Stimulated activated effector memory CD8-positive, alpha-beta T cell treated with anti-CD3 and anti-CD28 coated beads, Interleukin-12 subunit alpha, Interleukin-12 subunit beta, amount 100 ng/mL, for 72 hours (primary cell): ENCODE results near the gene SAP30L.

Source experiments
- ATAC-seq: fragments of 150-1000 bp; cut with Tn5 transposase; 2 replicates; pipeline ENCODE4 v1.10.0; 2021
- DNase-seq, 2 donors: peaks; one replicate each; pipeline ENCODE4 v3.0.0; 2021 to 2022; ENCODE audit warnings: low spot score in 2 of 2
- H3K27ac Mint-ChIP-seq: one replicate; pipeline ENCODE4 v1.8.0; 2022; ENCODE audit warnings: mild to moderate bottlenecking, mixed read lengths
- H3K36me3 Mint-ChIP-seq: one replicate; pipeline ENCODE4 v1.8.0; 2022; ENCODE audit warnings: mild to moderate bottlenecking, mixed read lengths
- H3K4me1 Mint-ChIP-seq: one replicate; pipeline ENCODE4 v1.8.0; 2022; ENCODE audit warnings: mixed read lengths
- H3K4me3 Mint-ChIP-seq: one replicate; pipeline ENCODE4 v1.8.0; 2022; ENCODE audit warnings: mild to moderate bottlenecking, mixed read lengths
- H3K9me3 Mint-ChIP-seq: one replicate; pipeline ENCODE4 v1.8.0; 2022; ENCODE audit warnings: mixed read lengths

The SAP30L gene

DNA sequence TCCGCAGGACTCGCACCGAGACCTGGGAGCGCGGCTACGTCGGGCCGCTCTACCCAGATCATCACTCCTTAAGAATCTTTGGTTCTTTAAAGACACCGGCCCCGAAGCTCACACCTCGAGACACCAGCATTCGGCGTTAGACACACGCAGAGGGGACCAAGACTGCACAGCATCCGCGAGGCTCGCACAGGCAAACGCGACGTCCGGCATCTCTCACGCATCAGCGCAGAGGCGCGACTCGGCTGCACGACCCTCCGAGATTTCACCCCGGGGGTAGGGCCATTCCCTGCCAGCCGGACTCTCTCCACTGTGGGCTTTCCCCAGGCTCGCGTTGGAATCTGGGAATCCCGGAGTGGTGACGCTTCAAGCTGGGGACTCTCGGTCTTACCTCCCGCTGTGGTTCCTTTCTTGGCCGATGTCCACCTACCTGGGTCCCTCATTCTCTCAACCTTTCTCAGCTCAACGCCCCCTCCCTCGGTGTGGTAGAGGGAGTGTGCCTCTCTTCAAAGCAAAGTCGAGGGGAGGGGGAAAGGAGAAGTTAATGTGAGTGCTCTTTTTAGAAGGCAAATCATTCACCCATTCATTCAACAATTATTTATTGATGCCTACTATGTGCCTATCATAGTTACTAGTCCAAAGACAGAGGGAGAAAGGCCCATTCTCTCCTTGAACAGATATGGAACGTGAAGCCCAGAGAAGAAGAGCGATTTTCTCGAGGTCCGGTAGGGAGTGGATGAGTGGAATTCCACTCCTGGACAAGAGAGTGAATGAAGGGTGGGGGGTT, 33.6 kb downstream of the SAP30L start:
- DNase-seq, result peak in 1 of 2 donors; percentile 56
- ATAC-seq, result no peak
- H3K4me1 Mint-ChIP-seq, result peaks cover 68% of the 10 kb centered on the region
- H3K36me3 Mint-ChIP-seq, result peaks cover 15% of the 10 kb centered on the region
- H3K9me3 Mint-ChIP-seq, result no peaks in the 10 kb centered on the region
- no peak overlapping the region for H3K27ac Mint-ChIP-seq
- H3K4me3 Mint-ChIP-seq, result peak overlapping the region; percentile 43

DNA sequence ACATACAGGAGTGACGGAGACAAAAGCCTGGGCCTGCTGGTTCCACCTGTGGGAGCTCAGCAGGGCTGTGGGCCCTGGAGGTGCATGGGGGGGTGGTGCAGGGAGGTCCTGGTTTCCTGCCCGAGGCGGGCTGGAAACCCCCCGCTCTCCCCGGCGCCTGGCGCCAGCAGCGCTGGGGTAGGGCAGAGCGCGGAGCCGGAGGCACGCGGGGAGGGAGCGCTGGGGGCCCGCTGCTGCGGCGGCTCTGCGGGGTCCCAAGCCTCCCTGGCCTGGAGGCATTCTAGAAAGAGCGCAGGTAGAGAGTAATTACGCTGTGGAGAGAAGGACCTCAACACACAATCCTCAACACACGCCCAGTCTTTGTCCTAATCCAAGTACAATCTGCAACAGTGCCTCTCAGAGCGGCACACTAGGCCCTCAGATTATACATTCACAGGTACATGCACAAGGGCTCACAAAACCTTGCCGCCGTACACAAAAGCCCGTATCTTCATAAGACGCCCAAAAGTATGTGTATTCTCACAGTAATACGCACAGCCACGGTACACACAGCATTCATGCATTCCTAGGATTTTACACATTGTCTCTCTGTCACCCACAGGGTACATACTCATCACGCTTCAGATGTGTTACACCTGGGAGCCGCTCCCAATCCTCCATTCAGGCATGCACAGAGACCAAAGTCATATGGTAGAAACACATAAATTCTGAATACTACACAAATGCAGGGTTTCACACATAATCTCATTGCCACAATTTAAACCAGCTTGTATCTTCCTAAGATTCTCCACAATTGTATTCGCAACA, 34.4 kb downstream of the SAP30L start:
- peaks cover 62% of the 10 kb centered on the region for H3K4me1 Mint-ChIP-seq
- no peaks in the 10 kb centered on the region for H3K9me3 Mint-ChIP-seq
- peaks cover 13% of the 10 kb centered on the region for H3K36me3 Mint-ChIP-seq
- DNase-seq, result no peak
- peak overlapping the region; percentile 43 for H3K4me3 Mint-ChIP-seq
- H3K27ac Mint-ChIP-seq, result no peak overlapping the region
- ATAC-seq, result no peak

DNA sequence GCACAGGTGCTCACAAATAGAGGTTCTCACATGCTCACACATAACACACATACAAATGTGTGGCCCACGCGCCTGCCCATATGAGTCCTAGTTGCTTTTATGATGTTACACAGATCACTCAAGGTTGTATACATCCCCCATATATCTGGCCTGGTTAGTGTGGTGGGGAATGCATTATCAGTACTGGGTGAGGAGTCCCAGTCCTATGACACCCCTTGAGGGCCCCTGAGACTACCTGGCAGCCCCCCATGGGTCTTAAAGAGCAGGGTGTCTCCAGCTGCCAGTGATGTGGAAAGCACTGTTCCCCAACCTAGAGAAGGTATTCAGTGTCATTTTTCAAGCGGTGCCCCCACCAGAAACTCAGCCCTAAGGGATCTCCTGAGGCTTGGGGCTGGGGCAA, 35.0 kb downstream of the SAP30L start:
- no peak for DNase-seq
- ATAC-seq, result peak; percentile 22
- H3K36me3 Mint-ChIP-seq, result peaks cover 6% of the 10 kb centered on the region
- H3K9me3 Mint-ChIP-seq, result no peaks in the 10 kb centered on the region
- H3K27ac Mint-ChIP-seq, result no peak overlapping the region
- H3K4me1 Mint-ChIP-seq, result peaks cover 62% of the 10 kb centered on the region
- no peak overlapping the region for H3K4me3 Mint-ChIP-seq

DNA sequence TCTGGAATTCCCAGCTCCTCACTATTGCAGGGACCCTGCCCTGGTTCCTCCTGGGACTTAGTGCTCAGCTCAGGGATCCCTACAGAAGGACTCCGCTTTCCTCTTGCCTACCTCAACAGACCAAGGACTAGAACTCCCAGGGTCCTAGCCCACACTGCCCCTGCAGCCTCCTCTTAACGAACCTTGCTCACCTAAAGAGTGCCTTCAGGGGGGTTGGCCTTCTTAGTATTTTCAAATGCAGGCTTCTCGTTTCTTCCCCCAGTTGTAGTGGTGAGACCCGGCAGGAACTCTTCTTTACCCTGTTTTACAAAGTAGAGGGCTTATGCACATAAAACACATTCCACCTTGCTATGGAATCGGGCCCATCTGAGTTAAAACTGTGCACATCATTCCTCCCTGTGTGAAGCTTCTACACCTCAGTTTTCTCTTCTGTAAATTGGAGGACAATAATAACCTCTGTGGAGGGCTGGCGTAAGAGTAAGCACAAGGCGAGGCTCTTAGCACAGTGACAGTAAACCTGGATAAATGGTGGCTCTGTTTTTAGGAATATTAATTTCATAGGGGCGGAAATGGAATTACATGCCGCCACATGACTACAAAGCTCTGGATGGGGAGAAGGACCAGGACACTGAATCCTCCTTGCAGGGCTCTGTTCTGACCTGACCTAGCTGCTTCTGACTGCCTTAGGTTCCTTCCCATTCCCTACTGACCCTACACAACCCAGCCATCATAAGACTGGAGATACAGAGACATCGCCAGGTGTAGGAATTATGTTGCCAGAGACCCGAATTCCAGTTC, 36.0 kb downstream of the SAP30L start:
- Mint-ChIP-seq H3K36me3 (peaks cover under 1% of the 10 kb centered on the region), H3K27ac (no peak overlapping the region), H3K4me1 (peaks cover 63% of the 10 kb centered on the region), H3K9me3 (no peaks in the 10 kb centered on the region), H3K4me3 (no peak overlapping the region)
- ATAC-seq (no peak), DNase-seq (no peak)

DNA sequence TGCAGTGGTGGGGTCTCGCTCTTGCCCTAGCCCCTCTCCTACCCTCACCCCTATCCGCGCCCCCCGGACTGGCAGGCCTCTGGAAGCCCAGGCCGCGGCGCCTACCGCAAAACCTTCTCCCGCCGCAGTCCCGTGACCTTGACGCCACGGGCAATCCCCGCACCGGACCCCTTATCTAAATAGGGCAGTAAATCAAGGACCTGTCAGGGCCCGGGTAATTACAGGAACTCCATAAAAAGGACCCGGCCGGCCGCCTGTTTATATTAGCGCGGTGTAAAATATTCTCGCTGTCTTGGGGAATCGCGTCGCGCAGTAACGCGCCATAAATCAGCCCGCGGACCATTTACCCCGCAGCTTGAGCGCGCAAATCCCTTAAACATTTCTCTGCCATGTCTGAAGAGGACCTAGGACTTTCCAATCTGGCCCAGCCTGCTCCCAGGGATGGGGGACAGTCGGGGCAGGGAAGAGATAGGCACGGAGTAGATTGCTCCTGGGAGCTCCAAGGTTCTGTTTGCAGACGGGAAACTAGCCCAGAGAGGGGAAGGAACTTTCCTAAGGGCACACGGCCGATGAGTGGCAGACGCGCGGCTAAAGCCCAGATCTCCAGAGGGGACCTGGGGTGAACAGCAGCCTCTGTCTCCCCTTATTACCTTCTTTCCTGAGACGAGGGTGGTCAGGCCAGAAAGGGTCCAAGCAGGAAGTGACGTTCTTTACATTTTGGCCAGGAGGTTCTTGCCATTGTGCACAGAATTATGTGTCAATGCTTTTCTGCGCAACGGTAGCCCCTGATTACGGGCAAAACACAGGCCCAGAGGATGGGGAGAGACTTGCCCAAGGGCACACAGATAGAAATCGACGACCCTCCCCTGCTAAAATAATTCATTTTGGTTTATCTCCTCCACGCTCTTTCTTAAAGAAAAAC, 37.0 kb downstream of the SAP30L start:
- H3K9me3 Mint-ChIP-seq, result no peaks in the 10 kb centered on the region
- H3K27ac Mint-ChIP-seq, result no peak overlapping the region
- no peak for ATAC-seq
- no peak overlapping the region for H3K4me3 Mint-ChIP-seq
- DNase-seq, result no peak
- H3K4me1 Mint-ChIP-seq, result peaks cover 60% of the 10 kb centered on the region
- H3K36me3 Mint-ChIP-seq, result no peaks in the 10 kb centered on the region

DNA sequence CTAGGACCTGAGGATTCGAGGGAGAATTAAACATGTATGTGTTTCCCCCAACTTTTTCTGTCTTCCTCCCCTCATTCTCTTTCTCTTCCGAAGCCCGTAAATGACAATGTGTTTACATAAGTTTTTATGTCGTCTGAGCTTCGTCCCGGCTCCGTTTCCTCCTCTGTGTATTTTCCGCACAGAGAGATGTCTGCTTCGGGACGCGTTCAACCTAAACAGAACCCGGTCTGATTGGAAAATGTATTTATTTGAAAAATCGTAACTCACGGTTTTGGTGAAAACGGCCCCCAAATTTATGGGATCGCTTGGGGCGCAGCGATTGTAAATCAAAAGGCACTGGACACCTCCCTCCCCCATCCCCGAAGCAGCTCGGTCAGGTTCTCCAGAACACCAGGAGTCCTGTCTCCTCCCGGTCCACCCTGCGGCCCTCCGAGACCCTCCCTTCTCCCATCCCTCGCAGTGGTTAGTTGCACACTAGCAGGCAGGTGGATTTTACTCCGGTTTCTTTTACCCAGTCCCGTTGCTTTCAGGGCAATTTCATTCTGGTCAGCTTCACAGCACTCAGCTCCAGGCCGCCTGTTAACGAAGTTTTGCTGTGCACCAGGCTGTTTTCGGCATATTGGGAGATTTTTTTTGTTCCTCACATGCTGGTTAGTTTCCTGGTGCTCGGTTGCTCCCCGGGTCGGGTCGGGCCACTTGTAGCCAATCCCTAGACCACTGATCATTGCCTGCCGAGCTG, 38.0 kb downstream of the SAP30L start:
- DNase-seq (no peak), ATAC-seq (no peak)
- Mint-ChIP-seq H3K27ac (no peak overlapping the region), H3K36me3 (no peaks in the 10 kb centered on the region), H3K4me1 (peaks cover 59% of the 10 kb centered on the region), H3K4me3 (peak overlapping the region; percentile 15), H3K9me3 (no peaks in the 10 kb centered on the region)

DNA sequence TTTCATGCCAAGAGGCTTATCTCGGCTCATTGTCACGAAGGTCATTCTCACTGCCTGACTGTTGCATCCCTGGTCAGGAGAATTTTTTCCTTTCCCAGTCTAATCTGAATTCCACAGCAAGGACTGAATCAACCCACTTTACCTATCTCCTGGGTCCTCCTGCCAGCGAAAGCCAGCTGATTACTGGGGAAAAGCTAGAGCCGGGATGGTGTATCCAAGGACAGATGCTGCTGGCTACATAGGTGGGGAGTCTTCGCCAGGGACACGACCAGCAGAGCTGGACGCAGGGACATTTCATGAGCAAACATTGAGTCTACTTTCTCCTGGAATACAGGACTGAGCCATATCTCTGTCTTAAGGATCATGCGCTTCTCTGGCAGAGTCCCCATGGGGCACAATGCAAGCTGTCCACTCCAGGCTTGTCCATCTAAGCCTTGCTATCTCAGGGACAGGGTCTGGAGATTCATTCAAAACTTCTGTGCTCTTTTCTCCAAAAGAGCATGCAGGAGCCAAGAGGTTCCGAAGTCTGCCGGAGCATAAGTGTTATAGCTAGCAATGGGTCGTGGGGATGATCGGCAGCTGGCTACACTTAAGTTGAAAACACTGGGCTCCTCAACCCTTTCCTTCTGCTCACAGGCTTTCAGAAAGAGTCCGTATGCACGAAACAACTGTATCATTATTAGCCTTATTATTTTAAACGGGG, 38.7 kb downstream of the SAP30L start:
- Mint-ChIP-seq H3K4me3 (peak overlapping the region; percentile 15), H3K9me3 (no peaks in the 10 kb centered on the region), H3K27ac (no peak overlapping the region), H3K36me3 (no peaks in the 10 kb centered on the region), H3K4me1 (peaks cover 55% of the 10 kb centered on the region)
- DNase-seq (no peak), ATAC-seq (no peak)

DNA sequence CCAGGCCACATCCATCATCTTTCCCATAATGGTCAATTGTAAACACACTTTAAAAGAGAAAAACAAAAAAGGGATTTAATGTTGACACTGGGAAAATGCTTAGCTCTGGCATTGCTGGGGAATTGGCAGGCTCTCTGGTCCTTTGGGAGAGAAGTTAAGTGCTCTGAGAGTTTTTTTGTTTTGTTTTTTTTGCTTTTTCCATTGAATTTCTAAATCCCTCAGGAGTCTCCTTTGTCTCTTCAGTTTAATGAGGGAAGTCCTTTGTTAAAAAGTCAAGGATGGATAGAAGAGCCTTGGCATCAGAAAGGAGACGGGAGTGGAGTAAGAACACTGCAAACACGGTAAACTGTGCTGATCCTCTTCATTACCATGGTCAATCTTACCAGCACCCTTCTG, 39.3 kb downstream of the SAP30L start:
- Mint-ChIP-seq H3K27ac (no peak overlapping the region), H3K4me1 (peaks cover 51% of the 10 kb centered on the region)

DNA sequence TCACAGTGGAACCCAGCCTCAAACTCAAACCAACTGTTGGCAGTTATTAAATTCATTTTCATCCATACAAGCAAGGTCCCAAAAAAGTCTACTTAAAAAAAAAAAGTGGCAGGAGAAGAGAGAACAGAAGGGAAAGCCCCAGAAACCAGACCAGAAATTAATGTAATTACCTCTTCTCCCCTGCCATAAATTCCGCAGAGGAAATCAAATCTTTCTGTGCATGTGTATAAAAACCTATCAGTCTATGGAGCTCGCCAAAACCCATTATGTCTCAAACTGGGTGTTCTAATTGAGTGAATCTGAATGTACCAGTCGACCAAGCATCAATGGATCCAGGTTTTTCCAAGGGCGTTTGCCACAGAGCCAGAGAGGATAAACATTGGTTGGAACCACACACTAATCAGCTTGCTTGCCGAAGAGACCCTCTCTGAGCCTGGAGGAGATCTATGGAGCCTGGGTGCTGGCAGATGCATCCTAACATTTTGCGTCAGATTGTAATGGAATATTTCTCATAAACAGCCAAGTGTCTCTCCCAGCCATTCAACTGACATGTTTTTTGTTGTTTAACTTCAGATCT, 40.1 kb downstream of the SAP30L start:
- Mint-ChIP-seq H3K4me1 (peaks cover 45% of the 10 kb centered on the region), H3K4me3 (no peak overlapping the region), H3K36me3 (no peaks in the 10 kb centered on the region), H3K27ac (no peak overlapping the region), H3K9me3 (no peaks in the 10 kb centered on the region)
- ATAC-seq (no peak), DNase-seq (no peak)

More for the DNA sequence above, 39.3 kb downstream of the SAP30L start:
- Mint-ChIP-seq H3K36me3 (no peaks in the 10 kb centered on the region), H3K9me3 (no peaks in the 10 kb centered on the region), H3K4me3 (no peak overlapping the region)
- ATAC-seq, result no peak
- DNase-seq, result no peak

DNA sequence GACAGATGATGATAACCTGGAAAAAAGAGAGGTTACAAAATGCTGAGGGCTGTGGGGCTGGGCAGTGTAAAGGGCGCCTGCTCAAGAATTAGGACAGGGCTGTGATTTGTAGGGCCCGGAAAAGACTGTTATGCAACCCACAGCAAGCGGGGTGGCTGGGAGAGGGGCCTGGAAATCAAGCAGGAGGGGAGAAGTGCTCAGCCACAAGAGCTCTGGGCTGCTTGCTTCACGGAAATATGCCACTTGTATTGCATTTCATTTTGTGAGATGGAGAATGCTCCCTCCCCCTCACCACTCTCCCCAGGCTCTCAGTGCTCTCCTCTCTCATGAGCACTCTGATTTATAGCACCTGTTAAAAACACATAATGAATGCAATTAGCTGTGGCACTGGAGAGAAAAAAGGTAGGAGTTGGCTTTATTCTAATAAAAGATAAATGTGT, 40.6 kb downstream of the SAP30L start:
- no peaks in the 10 kb centered on the region for H3K9me3 Mint-ChIP-seq
- no peaks in the 10 kb centered on the region for H3K36me3 Mint-ChIP-seq
- DNase-seq (no peak), ATAC-seq (no peak)
- H3K27ac Mint-ChIP-seq, result no peak overlapping the region
- H3K4me1 Mint-ChIP-seq, result peaks cover 45% of the 10 kb centered on the region
- no peak overlapping the region for H3K4me3 Mint-ChIP-seq

DNA sequence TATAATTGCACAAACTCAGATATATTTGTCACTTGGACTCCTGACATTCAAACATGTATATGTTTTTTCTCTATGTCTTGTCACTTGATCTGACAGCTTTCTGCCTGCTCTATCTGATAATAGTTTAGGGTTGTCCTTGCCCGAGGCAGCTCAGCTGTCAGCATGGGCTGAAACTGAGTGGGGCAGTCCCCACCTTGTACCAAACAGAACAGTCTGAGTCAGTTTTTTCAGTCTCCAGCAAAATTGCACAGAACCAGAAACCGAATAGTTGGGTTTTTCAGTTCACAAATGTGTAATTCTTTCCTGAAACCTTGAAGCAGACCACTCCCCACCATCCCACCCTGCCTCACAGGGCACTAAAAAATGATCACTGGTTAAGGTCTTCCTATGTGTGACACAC, 41.7 kb downstream of the SAP30L start:
- no peak overlapping the region for H3K27ac Mint-ChIP-seq
- H3K4me1 Mint-ChIP-seq, result peaks cover 43% of the 10 kb centered on the region
- DNase-seq (no peak), ATAC-seq (peak; percentile 99)
- H3K4me3 Mint-ChIP-seq, result no peak overlapping the region
- no peaks in the 10 kb centered on the region for H3K9me3 Mint-ChIP-seq
- no peaks in the 10 kb centered on the region for H3K36me3 Mint-ChIP-seq

DNA sequence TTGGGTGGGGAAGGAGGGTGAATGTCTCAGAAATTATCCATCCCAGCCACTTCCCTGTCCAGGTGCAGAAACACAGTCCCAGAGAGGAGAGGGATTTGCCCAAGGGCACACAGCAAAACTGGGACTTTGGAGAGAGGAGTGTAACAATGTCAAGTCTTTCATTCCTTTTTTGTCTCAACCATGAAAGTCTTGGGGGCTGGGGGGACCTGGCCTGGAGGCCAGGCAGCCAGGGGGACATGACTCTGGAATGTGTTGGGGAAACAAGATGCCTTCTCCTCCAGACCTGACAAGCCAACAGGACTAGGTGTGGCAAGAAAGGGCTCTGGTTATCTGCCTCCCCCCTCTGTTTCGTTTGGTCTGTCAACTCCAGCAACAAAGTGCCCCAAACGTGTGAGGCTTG, 46.1 kb downstream of the SAP30L start:
- Mint-ChIP-seq H3K4me1 (peaks cover 8% of the 10 kb centered on the region), H3K4me3 (no peak overlapping the region), H3K27ac (no peak overlapping the region), H3K9me3 (no peaks in the 10 kb centered on the region), H3K36me3 (no peaks in the 10 kb centered on the region)
- ATAC-seq, result no peak
- no peak for DNase-seq

DNA sequence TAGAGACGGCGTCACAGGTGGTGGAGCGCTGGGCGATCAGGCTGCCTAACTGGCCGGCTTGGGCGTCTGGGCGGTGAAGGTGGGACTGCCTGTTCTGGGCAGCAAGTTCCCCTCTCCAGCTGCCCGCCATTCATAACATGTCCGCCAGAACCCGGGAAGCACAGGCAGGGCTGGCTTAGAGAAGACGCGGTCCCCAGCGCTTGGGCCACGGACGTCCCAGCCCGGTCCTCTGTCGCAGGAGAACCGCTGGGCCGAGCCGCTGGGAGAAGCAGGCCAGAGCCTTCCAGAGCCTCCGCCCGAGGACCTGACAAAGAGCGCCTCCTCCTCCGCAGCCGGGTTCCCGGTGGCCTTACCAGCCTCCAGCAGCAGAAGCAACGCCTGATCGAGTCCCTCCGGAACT, 47.5 kb downstream of the SAP30L start:
- H3K4me3 Mint-ChIP-seq, result no peak overlapping the region
- H3K4me1 Mint-ChIP-seq, result no peaks in the 10 kb centered on the region
- H3K9me3 Mint-ChIP-seq, result no peaks in the 10 kb centered on the region
- H3K27ac Mint-ChIP-seq, result no peak overlapping the region
- no peaks in the 10 kb centered on the region for H3K36me3 Mint-ChIP-seq
- DNase-seq (no peak), ATAC-seq (no peak)
